Liver (tissue), 3 donors: ENCODE measurements around the gene GPM6B.

Experiments used
- GABPA ChIP-seq, 2 donors: IDR thresholded peaks in 1 of 2; conservative IDR thresholded peaks in 1 of 2; 2 replicates each; pipeline ENCODE4 v1.6.1; 2016; ENCODE audit warnings: antibody characterized with exemption in 2 of 2, mild to moderate bottlenecking in 1 of 2, moderate library complexity in 1 of 2
- HNF4G ChIP-seq: IDR thresholded peaks from 2 replicates; pipeline ENCODE4 v1.6.1; 2016; ENCODE audit warnings: antibody characterized with exemption
- JUND ChIP-seq, 2 donors: IDR thresholded peaks; 2 replicates each; pipeline ENCODE4 v1.6.1; 2016; ENCODE audit warnings: antibody characterized with exemption in 2 of 2
- YY1 ChIP-seq: IDR thresholded peaks from 2 replicates; pipeline ENCODE4 v1.6.1; 2016; ENCODE audit warnings: antibody characterized with exemption, mild to moderate bottlenecking
- TF ChIP-seq, protein P1 (sequence below): fragments of 150-350 bp; IDR thresholded peaks from 2 replicates; pipeline ENCODE4 v1.5.1; 2017; ENCODE audit warnings: improper control_type of control experiment, low read depth, low read length; ENCODE audit not compliant: missing input control
- TF ChIP-seq, protein P2 (sequence below): IDR thresholded peaks from 2 replicates; pipeline ENCODE4 v1.6.1; 2016; ENCODE audit warnings: antibody characterized with exemption
- TF ChIP-seq, protein P3 (sequence below): IDR thresholded peaks from 2 replicates; pipeline ENCODE4 v1.6.1; 2016; ENCODE audit warnings: antibody characterized with exemption, mild to moderate bottlenecking
- donor health status: healthy.
- donor health status: healthy.

DNA sequence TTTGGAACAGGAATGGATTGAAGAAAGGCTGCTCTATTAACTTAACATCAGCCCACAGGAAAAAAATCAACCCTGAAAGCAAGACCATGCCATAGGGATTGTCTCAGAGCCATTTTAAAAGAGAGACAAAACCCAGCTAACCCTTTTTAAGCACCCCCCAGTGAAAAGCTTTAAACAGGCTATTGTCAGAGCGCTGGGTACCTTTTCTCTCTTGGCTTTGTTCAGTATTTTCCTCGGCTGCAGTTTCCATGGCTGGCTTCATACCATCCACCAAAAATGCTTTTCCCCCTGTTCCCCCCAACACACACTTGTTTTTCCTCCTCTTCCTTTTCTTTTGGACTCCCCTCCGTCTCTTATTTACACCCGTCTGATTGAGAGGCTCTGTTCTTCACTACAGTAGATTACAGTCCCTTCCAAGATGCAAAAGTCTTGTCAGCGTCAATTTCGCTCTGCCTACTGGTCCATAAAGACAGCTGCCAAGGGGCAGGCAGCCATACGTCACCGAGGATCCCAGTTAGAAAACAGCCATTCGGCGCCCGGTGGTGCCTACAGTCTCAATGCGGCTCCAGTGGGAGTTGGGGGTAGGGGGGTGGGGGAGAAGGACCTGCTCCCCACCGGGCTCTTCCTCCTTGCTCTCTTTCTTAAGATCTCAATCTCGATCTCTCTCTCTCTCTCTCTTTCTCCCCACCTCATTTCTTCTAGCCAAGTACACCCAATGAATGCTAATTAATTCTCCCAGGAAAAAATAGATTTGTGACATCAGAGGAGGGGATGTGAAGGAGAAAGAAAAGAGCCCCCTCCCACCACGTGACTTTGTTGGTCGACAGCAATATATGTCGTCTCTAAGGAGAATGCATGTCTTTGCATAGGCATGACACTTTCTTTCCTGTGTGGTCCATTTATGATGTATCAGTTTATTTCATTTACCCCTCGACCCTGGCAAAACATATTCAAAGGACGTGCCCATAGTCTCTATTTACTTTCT, at the start of gene GPM6B:
- TF ChIP-seq HNF4G (no peak), JUND (IDR thresholded peaks at IDR 0.05) (no peak), YY1 (no peak), GABPA (IDR thresholded peaks at IDR 0.05 in 1 of 2, conservative IDR thresholded peaks at IDR 0.05 in 1 of 2) (no peak)
- TF ChIP-seq, protein P1, sequence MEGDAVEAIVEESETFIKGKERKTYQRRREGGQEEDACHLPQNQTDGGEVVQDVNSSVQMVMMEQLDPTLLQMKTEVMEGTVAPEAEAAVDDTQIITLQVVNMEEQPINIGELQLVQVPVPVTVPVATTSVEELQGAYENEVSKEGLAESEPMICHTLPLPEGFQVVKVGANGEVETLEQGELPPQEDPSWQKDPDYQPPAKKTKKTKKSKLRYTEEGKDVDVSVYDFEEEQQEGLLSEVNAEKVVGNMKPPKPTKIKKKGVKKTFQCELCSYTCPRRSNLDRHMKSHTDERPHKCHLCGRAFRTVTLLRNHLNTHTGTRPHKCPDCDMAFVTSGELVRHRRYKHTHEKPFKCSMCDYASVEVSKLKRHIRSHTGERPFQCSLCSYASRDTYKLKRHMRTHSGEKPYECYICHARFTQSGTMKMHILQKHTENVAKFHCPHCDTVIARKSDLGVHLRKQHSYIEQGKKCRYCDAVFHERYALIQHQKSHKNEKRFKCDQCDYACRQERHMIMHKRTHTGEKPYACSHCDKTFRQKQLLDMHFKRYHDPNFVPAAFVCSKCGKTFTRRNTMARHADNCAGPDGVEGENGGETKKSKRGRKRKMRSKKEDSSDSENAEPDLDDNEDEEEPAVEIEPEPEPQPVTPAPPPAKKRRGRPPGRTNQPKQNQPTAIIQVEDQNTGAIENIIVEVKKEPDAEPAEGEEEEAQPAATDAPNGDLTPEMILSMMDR = no peak
- TF ChIP-seq, protein P2, sequence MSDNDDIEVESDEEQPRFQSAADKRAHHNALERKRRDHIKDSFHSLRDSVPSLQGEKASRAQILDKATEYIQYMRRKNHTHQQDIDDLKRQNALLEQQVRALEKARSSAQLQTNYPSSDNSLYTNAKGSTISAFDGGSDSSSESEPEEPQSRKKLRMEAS = no peak
- TF ChIP-seq, protein P3, sequence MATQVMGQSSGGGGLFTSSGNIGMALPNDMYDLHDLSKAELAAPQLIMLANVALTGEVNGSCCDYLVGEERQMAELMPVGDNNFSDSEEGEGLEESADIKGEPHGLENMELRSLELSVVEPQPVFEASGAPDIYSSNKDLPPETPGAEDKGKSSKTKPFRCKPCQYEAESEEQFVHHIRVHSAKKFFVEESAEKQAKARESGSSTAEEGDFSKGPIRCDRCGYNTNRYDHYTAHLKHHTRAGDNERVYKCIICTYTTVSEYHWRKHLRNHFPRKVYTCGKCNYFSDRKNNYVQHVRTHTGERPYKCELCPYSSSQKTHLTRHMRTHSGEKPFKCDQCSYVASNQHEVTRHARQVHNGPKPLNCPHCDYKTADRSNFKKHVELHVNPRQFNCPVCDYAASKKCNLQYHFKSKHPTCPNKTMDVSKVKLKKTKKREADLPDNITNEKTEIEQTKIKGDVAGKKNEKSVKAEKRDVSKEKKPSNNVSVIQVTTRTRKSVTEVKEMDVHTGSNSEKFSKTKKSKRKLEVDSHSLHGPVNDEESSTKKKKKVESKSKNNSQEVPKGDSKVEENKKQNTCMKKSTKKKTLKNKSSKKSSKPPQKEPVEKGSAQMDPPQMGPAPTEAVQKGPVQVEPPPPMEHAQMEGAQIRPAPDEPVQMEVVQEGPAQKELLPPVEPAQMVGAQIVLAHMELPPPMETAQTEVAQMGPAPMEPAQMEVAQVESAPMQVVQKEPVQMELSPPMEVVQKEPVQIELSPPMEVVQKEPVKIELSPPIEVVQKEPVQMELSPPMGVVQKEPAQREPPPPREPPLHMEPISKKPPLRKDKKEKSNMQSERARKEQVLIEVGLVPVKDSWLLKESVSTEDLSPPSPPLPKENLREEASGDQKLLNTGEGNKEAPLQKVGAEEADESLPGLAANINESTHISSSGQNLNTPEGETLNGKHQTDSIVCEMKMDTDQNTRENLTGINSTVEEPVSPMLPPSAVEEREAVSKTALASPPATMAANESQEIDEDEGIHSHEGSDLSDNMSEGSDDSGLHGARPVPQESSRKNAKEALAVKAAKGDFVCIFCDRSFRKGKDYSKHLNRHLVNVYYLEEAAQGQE = no peak
